ENCODE data around the gene PEAR1.

GRCh38 chr1:156898161-156898566 is 4.6 kb downstream of the PEAR1 start:
- TF ChIP-seq CTCF (IDR thresholded peaks at IDR 0.05; ENCODE audit: borderline replicate concordance, extremely low read depth, low read length, poor library complexity, severe bottlenecking) (no peak), EZH2 (IDR thresholded peaks at IDR 0.05; ENCODE audit: borderline replicate concordance, low read depth, low read length, severe bottlenecking) (no peak)
